Germinal center (tissue), 1 donor: ENCODE results near the gene SAA4.
"Not testable (repeated sequence)": the region's sequence is repeated elsewhere in the genome, so short reads cannot be mapped to it uniquely, and the experiment has no call there.

ENCODE experiments used
- DNase-seq: peaks from one replicate; pipeline ENCODE4 v3.0.0; 2012; ENCODE audit warnings: mixed read lengths, low spot score

The SAA4 gene

GRCh38 chr11:18189476-18190245 lies 46.9 kb downstream of the SAA4 start:
- DNase-seq: not testable (repeated sequence)

GRCh38 chr11:18188796-18189195 lies 47.8 kb downstream of the SAA4 start:
- DNase-seq: no peak
